Mesenchymal stem cell (in vitro differentiated cells and primary cell): Measurements from ENCODE around the gene PADI3.

Experiments
- DNase-seq: peaks from one replicate; pipeline ENCODE4 v3.0.0-alpha.2; 2013
- H2AFZ ChIP-seq: one replicate; pipeline ENCODE4 v1.6.1; 2013; ENCODE audit warnings: low read depth, mild to moderate bottlenecking, control low read depth, inconsistent platforms, low read length, moderate library complexity
- H2AK5ac ChIP-seq: 2 replicates; pipeline ENCODE4 v1.6.1; 2013; ENCODE audit warnings: low read length, moderate library complexity, mild to moderate bottlenecking, inconsistent platforms; ENCODE audit not compliant: severe bottlenecking
- H2BK120ac ChIP-seq: one replicate; pipeline ENCODE4 v1.6.1; 2013; ENCODE audit warnings: low read depth, mild to moderate bottlenecking, inconsistent platforms, low read length, moderate library complexity
- H2BK12ac ChIP-seq, 2 experiments: one replicate each; pipeline ENCODE4 v1.6.1; 2013; ENCODE audit warnings: inconsistent platforms in 2 of 2, low read length in 2 of 2, mild to moderate bottlenecking in 2 of 2, moderate library complexity in 2 of 2, control low read depth in 1 of 2
- H2BK15ac ChIP-seq: one replicate; pipeline ENCODE4 v1.6.1; 2013; ENCODE audit warnings: mild to moderate bottlenecking, low read depth, inconsistent platforms; ENCODE audit not compliant: poor library complexity, severe bottlenecking
- H2BK5ac ChIP-seq: 2 replicates; pipeline ENCODE4 v1.6.1; 2013; ENCODE audit warnings: low read depth, mild to moderate bottlenecking, low read length, control low read depth, inconsistent platforms; ENCODE audit not compliant: poor library complexity, severe bottlenecking
- H3K14ac ChIP-seq, 2 experiments: one replicate each; pipeline ENCODE4 v1.6.1; 2013; ENCODE audit warnings: inconsistent platforms in 2 of 2, low read length in 2 of 2, control low read depth in 1 of 2, mild to moderate bottlenecking in 1 of 2, moderate library complexity in 1 of 2
- H3K18ac ChIP-seq, 2 experiments: one replicate each; pipeline ENCODE4 v1.6.1; 2013; ENCODE audit warnings: inconsistent platforms in 2 of 2, low read length in 2 of 2, control low read depth in 1 of 2, low read depth in 1 of 2, mild to moderate bottlenecking in 1 of 2
- H3K23ac ChIP-seq, 2 experiments: one replicate each; pipeline ENCODE4 v1.6.1; 2013; ENCODE audit warnings: inconsistent platforms in 2 of 2, low read length in 2 of 2, mild to moderate bottlenecking in 2 of 2, moderate library complexity in 2 of 2, control low read depth in 1 of 2
- H3K27ac ChIP-seq: 2 replicates; pipeline ENCODE4 v1.5.1; 2013; ENCODE audit warnings: mild to moderate bottlenecking, moderate library complexity, low read length, control low read depth, inconsistent platforms; ENCODE audit not compliant: poor library complexity, severe bottlenecking
- H3K27me3 ChIP-seq, 2 experiments: 2 replicates each; pipeline versions ENCODE4 v1.6.1 to v1.7.0; 2013; ENCODE audit warnings: low read length in 2 of 2, mild to moderate bottlenecking in 2 of 2, moderate library complexity in 2 of 2, control low read depth in 1 of 2, inconsistent platforms in 1 of 2; ENCODE audit not compliant: control insufficient read depth in 1 of 2, insufficient read depth in 1 of 2
- H3K36me3 ChIP-seq, 2 experiments: 2 replicates each; pipeline versions ENCODE4 v1.6.1 to v1.7.0; 2013; ENCODE audit warnings: low read length in 2 of 2, control low read depth in 1 of 2, inconsistent platforms in 1 of 2, low read depth in 1 of 2, mild to moderate bottlenecking in 1 of 2; ENCODE audit not compliant: insufficient read depth in 2 of 2, control insufficient read depth in 1 of 2
- H3K4ac ChIP-seq, 2 experiments: one replicate each; pipeline ENCODE4 v1.6.1; 2013; ENCODE audit warnings: inconsistent platforms in 2 of 2, low read length in 2 of 2, mild to moderate bottlenecking in 2 of 2, moderate library complexity in 2 of 2, control low read depth in 1 of 2, low read depth in 1 of 2
- H3K4me1 ChIP-seq: 2 replicates; pipeline ENCODE4 v1.6.1; 2013; ENCODE audit warnings: low read depth, low read length, control low read depth; ENCODE audit not compliant: control insufficient read depth, insufficient read depth
- H3K4me2 ChIP-seq: 2 replicates; pipeline ENCODE4 v1.6.1; 2013; ENCODE audit warnings: low read length, mild to moderate bottlenecking, inconsistent platforms; ENCODE audit not compliant: poor library complexity, severe bottlenecking
- H3K4me3 ChIP-seq, 2 experiments: 2 replicates each; pipeline versions ENCODE4 v1.5.1 to v1.7.0; 2013; ENCODE audit warnings: low read length in 2 of 2, mild to moderate bottlenecking in 2 of 2, control low read depth in 1 of 2, low read depth in 1 of 2; ENCODE audit not compliant: insufficient read depth in 1 of 2
- H3K79me1 ChIP-seq: replicated peaks from 2 replicates; pipeline ENCODE4 v1.6.1; 2013; ENCODE audit warnings: mild to moderate bottlenecking, control low read depth, low read length, inconsistent platforms; ENCODE audit not compliant: poor library complexity, severe bottlenecking
- H3K9ac ChIP-seq: 2 replicates; pipeline ENCODE4 v1.7.0; 2013; ENCODE audit warnings: mild to moderate bottlenecking, low read length, moderate library complexity
- H3K9me3 ChIP-seq: 2 replicates; pipeline ENCODE4 v1.7.0; 2013; ENCODE audit warnings: mild to moderate bottlenecking, low read length; ENCODE audit not compliant: control insufficient read depth
- H4K8ac ChIP-seq: one replicate; pipeline ENCODE4 v1.6.1; 2013; ENCODE audit warnings: inconsistent platforms, mild to moderate bottlenecking, low read length, moderate library complexity
- H4K91ac ChIP-seq: one replicate; pipeline ENCODE4 v1.6.1; 2013; ENCODE audit warnings: mild to moderate bottlenecking, low read length, inconsistent platforms
- WGBS: methylation state at CpG from one replicate; pipeline ENCODE4 v1.1.7; 2013; ENCODE audit warnings: mixed read lengths; 5-methylcytosine and 5-hydroxymethylcytosine counted together

PADI3 gene

DNA sequence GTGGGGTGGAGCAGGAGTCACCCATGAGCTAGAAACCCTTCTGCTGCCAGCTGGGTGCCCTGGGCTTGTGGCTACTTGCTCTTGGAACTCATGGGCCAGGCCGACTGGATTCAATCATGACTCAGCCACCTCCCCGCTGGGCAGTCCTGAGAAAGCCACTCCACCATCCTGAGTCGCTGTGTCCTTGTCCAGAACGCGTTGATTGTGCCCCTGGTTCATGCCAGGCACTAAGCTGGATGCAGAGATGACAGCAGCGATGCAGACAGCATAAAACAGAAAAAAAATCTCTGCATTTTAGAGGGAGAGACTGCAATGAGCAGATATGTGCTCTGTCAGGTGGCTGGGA lies 33.4 kb upstream of the PADI3 start:
- Histone ChIP-seq H2AFZ (no peak overlapping the region), H4K91ac (no peak overlapping the region), H2AK5ac (peak overlapping the region; percentile 78), H3K36me3 (no peaks in the 10 kb centered on the region), H3K79me1 (no peaks in the 10 kb centered on the region), H3K4ac (peak overlapping the region in 1 of 2 experiments; percentile 3), H2BK15ac (no peak overlapping the region), H3K9me3 (no peaks in the 10 kb centered on the region), H3K23ac (no peak overlapping the region), H4K8ac (no peak overlapping the region), H3K27ac (no peak overlapping the region), H3K4me2 (no peak overlapping the region), H3K27me3 (peaks cover 0 to 80% of the 10 kb centered on the region in 2 experiments), H2BK120ac (no peak overlapping the region), H3K9ac (no peak overlapping the region), H2BK5ac (no peak overlapping the region), H3K4me1 (peaks cover 43% of the 10 kb centered on the region), H3K18ac (peak overlapping the region in 1 of 2 experiments; percentile 7), H2BK12ac (no peak overlapping the region), H3K4me3 (no peak overlapping the region), H3K14ac (no peak overlapping the region)
- DNase-seq: peak; percentile 25
- WGBS: 80% methylated on average over 6 of the region's 6 CpGs

GRCh38 chr1:17216078-17216477 lies 32.8 kb upstream of the PADI3 start:
- WGBS: 77% methylated on average over 5 of the region's 5 CpGs

GRCh38 chr1:17217607-17218006 lies 31.3 kb upstream of the PADI3 start:
- Histone ChIP-seq H4K8ac (no peak overlapping the region), H3K23ac (no peak overlapping the region), H3K27ac (no peak overlapping the region), H3K36me3 (no peaks in the 10 kb centered on the region), H3K18ac (no peak overlapping the region), H2BK120ac (no peak overlapping the region), H2BK12ac (no peak overlapping the region), H3K4me2 (no peak overlapping the region), H2BK15ac (no peak overlapping the region), H3K9me3 (no peaks in the 10 kb centered on the region), H3K9ac (no peak overlapping the region), H3K4me3 (no peak overlapping the region), H2AFZ (no peak overlapping the region), H2BK5ac (no peak overlapping the region), H3K79me1 (no peaks in the 10 kb centered on the region), H3K4ac (no peak overlapping the region), H2AK5ac (no peak overlapping the region), H4K91ac (no peak overlapping the region), H3K14ac (no peak overlapping the region), H3K27me3 (peaks cover 0 to 83% of the 10 kb centered on the region in 2 experiments), H3K4me1 (peaks cover 28% of the 10 kb centered on the region)
- no peak for DNase-seq
- 94% methylated on average over 3 of the region's 3 CpGs for WGBS

More at GRCh38 chr1:17216078-17216477, 32.8 kb upstream of the PADI3 start:
- no peak overlapping the region for H2BK120ac ChIP-seq
- H3K36me3 ChIP-seq: no peaks in the 10 kb centered on the region
- H3K27ac ChIP-seq: no peak overlapping the region
- peak overlapping the region; percentile 87 for H2AK5ac ChIP-seq
- no peak overlapping the region for H2BK5ac ChIP-seq
- no peak overlapping the region for H3K14ac ChIP-seq
- peak overlapping the region; percentile 29 to 43 for H2BK12ac ChIP-seq
- peak overlapping the region; percentile 14 for H4K8ac ChIP-seq
- H2AFZ ChIP-seq: no peak overlapping the region
- no peak for DNase-seq
- peaks cover 0 to 81% of the 10 kb centered on the region in 2 experiments for H3K27me3 ChIP-seq
- no peak overlapping the region for H3K4me3 ChIP-seq
- H3K9me3 ChIP-seq: no peaks in the 10 kb centered on the region
- peak overlapping the region; percentile 24 for H4K91ac ChIP-seq
- H3K4me1 ChIP-seq: peaks cover 40% of the 10 kb centered on the region
- no peak overlapping the region for H3K18ac ChIP-seq
- no peak overlapping the region for H3K4me2 ChIP-seq
- H3K23ac ChIP-seq: no peak overlapping the region
- H3K9ac ChIP-seq: no peak overlapping the region
- no peak overlapping the region for H2BK15ac ChIP-seq
- H3K79me1 ChIP-seq: no peaks in the 10 kb centered on the region
- no peak overlapping the region for H3K4ac ChIP-seq

DNA sequence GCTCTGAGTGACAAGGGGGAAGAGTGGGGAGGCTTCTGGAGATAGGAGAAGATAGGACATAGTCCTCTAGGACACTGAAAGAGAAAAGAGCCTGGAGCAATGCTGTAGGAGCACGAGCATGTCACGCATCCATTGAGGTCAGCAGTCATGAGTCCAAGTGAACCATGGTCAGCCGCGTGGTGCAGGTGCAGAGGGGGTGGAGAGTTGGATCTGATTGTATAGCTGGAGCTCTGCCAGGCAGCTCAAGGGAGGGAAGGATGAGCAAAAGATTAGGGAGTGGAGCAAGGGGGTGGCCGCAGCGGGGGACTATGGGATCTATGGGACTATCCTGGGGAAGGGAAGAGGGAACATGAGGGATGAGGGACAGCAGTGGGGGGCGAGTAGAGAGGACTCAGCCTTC lies 30.0 kb upstream of the PADI3 start:
- no peak overlapping the region for H2AFZ ChIP-seq
- H3K23ac ChIP-seq: no peak overlapping the region
- H2BK5ac ChIP-seq: no peak overlapping the region
- no peak overlapping the region for H2BK12ac ChIP-seq
- peaks cover 0 to 83% of the 10 kb centered on the region in 2 experiments for H3K27me3 ChIP-seq
- H3K4ac ChIP-seq: no peak overlapping the region
- no peak overlapping the region for H3K4me2 ChIP-seq
- 88% methylated on average over 7 of the region's 7 CpGs for WGBS
- no peak overlapping the region for H3K4me3 ChIP-seq
- peaks cover 20% of the 10 kb centered on the region for H3K4me1 ChIP-seq
- no peak overlapping the region for H3K27ac ChIP-seq
- H3K18ac ChIP-seq: no peak overlapping the region
- no peaks in the 10 kb centered on the region for H3K9me3 ChIP-seq
- H3K9ac ChIP-seq: no peak overlapping the region
- H3K14ac ChIP-seq: no peak overlapping the region
- no peaks in the 10 kb centered on the region for H3K36me3 ChIP-seq
- no peak overlapping the region for H2BK15ac ChIP-seq
- H2BK120ac ChIP-seq: no peak overlapping the region
- no peak for DNase-seq
- H4K8ac ChIP-seq: no peak overlapping the region
- H2AK5ac ChIP-seq: no peak overlapping the region
- no peak overlapping the region for H4K91ac ChIP-seq
- H3K79me1 ChIP-seq: no peaks in the 10 kb centered on the region
